HG03066 (cell line): Measurements from ENCODE around the gene WBP11.

Experiments used
- ATAC-seq: cut with Tn5 transposase; IDR thresholded peaks from one replicate; pipeline ENCODE4 v1.9.1; 2021; ENCODE audit warnings: low read depth; ENCODE audit not compliant: unreplicated experiment

Gene WBP11

DNA sequence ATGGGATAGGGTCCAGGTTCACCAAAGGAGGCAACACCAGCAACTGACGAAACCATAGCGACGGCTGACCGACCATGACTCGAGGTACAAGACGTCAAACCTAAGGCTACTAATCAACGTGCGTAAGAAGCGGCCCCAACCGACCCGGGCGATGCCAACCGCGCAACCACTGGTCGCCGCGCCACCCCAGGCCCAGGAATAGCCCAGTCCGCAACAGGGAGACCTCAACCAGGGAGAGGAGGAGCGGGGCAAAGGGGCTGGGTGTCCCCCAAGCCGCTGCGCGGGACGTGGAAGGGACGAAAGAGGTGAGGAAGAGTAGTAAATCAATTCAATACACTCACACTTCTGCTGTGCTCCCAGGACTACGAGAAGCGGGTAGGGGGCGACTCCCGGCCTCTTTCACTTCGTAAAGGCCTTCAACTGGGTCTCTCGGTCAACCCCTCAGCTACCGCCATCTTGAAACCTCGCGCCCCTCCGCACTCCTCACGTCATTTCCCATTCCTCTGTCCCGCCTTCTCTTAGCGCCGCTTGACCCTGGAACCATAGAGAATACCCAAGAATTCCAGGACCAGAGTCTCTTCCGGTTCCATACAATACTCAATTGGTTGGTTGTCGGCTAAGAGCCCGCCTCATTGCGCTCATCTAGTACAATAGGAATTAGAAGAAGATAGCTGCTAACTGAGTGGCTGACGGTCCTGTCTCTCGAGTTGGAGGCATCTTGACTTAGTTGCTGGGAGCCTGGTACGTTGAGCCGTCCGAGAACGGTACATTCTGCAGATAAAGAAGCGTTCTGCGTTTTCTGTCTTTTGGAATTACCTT lies at the start of gene WBP11, which contains the start of gene C12orf60:
Gene WBP11 (minus strand): TSS at position 468 of the 819 bp plus-strand sequence. CDS start 2,095 bp downstream, outside the sequence.
Gene C12orf60 (plus strand): TSS at position 660 of the 819 bp plus-strand sequence. CDS start 19,266 bp downstream, outside the sequence.
- peak; percentile 99 for ATAC-seq

- ATAC-seq: no peak
These were observed 49.6 kb upstream of the WBP11 start for GRCh38 chr12:14852880-14853279.

DNA sequence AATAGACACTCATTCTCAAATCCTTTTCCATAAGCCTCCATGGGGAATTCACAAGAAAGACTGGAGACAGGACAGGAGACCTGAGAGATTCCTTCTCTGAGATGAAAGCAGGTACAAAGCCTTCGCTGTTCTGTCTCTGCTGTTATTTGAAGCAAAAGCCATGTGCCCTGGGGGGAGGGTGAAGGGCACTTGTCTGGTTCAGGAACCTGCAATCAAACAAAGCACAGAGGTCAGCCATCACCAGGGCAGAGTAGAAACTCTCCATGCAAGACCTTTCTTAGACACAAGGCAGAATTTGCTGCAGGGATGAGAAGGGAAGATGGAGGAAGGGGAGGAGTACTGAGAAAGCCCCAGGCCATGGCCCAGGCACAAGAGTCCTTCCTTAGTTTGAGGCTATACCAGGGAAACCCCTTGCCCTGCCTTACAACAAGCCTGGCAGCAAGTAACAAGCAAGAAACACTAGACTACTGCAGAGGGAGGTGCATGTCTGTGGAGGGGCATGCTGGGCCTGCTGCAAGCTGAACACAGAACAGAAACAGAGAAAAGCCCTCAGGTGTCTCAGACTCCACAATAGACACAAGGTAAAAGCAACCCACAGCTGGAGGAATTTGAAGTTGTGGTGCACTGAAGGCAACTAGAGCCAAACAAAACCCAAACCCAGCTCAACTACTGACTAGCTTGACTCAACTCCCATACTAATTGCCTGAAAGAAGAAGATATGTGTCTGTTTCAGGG lies 47.8 kb upstream of the WBP11 start:
- peak; percentile 82 for ATAC-seq

DNA sequence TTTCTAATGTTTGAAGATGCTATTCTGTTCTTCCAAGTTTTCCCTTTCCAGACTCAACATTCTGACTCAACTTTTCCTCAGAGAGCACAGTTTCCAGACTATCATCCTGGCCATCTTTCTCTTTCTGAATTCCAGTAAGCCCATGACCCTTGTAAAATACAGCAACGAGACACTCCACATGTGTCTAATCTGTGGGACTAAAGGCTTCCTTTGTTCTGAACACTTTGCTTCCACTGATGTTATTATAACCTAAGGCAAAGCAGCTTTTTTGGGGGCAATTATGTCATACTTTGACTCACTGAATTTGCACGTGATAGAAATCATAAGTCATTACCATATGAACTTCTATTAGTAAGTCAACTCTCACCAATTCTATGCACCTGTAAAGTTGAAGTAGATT lies 46.4 kb upstream of the WBP11 start:
- no peak for ATAC-seq

- ATAC-seq: no peak
These were observed 43.8 kb upstream of the WBP11 start for GRCh38 chr12:14846876-14847580.

DNA sequence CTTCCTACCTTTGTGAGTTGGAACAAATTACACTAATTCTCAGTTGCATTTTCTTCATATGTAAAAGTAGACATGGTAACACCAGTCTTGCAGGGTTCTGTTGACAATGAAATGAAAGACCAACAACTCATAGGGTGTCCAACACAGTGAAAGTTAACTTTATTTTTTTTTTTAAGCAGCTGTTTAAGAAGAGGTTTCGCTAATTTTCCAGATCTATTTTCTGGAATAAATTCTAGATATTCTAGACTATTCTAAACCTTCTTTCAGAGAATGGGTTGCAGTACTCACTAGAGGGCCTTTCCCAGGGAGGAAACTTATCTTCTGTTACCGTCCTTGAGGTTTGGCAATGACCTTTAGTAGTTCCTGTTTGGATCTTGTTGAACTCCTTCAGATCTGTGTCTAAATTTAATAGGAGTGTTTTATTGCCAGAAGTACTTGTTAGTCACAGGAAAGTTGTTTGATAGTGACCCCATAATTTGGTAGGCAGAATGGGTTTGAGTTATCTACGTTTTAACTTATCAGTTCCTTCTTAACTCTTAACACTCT lies 42.8 kb upstream of the WBP11 start:
- no peak for ATAC-seq

DNA sequence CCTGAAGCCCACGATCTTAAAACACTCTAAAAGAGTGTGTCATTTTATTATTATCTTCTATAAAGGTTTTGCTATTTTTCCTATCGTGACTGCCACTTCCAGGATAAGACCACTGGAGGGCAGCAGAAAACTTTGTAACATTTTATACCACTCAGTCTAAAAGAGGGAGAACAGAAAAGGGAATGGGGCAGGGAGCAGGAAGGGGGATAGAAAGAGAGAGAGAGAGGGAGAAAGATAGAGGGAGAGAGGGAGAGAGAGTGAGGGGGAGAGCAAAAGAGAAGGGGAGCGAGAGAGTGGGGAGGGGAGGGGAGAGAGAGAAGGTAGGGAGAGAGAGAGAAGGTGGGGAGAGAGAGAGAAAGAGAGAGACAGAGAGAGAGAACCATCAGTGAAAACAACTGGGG lies 42.1 kb upstream of the WBP11 start:
- peak; percentile 72 for ATAC-seq

- ATAC-seq: no peak
These were observed 41.1 kb upstream of the WBP11 start for GRCh38 chr12:14844401-14844800.

- ATAC-seq: no peak
These were observed 40.2 kb upstream of the WBP11 start, which contains the start of gene ART4 for GRCh38 chr12:14843425-14843887. Gene ART4 (minus strand): TSS chr12:14843526. CDS start chr12:14843113, 413 bp downstream.

DNA sequence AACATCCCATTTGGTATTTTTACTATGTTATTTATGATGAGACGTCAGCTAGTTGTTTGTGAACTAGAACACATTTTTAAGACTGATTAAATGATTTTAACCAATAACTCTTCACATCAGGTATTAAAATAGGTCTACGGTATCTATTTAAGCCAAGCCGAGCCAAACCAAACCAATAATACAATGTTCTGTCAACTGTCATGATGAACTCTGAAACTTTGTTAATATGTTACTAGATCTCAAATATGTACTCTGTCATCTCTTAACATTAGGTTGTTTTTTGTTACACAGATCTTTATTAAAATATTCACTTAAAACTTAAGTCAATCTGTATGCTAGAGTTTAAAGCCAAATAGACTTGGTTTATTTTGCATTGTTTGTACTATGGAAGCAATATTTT lies 39.0 kb upstream of the WBP11 start:
- ATAC-seq: no peak

- ATAC-seq: no peak
These were observed 38.5 kb upstream of the WBP11 start for GRCh38 chr12:14841761-14842160.

- ATAC-seq: no peak
These were observed 37.3 kb upstream of the WBP11 start for GRCh38 chr12:14840616-14841015.

GRCh38 chr12:14839262-14839661 lies 36.0 kb upstream of the WBP11 start:
- no peak for ATAC-seq

DNA sequence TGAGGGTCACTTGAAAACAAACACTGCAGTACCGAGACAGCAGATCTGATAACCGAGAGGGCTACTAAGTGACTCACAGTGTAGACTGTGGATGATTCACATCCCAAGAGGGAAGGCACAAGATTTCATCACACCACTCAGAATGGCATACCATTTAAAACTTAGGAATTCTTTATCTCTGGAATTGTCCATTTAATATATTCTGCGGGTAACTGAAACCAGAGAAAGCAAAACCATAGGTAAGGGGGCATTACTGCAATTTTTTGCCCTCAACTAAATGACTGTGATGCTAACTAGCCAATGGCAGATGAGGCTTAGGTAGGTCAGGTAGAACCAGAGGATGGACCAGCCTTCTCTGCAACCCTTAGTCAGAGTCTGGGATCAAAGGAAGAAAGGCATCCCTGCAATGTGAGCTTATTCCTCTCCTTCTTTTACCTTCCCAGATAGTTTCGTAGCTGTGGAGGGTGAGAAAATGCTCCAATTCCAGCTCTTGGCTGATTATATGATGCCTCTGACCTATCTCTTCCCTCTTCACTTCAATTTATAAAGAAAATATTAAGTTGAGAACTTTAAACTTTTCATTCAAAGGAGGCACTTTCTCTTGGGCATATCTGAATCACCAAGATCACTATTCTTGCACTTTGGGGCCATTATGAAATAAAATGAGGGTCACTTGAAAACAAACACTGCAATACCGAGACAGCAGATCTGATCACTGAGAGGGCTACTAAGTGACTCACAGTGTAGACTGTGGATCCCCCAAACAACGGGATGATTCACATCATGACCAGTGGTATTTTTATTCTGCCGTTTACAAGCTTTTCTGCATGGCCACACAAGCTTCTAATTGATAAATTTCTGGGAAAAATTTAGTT lies 33.3 kb upstream of the WBP11 start:
- ATAC-seq: no peak

DNA sequence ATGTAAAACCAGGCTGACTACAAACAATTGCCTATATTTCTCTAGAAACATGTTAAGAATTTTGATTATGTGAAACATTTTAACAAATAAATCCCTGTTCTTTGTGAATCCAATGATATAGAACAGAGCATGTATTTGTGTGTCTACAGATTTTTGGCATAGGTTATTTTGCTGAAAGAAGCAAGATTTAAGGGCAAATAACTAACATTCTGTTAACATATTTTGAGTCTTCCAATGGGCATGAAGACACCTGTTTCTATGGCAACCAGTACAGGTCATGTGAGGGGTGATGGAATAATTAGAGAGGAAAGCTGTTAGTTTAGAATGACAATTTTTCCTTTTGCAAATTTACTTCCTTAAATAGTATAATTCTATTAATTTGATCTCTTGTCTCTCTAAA lies 31.2 kb upstream of the WBP11 start:
- ATAC-seq: no peak

GRCh38 chr12:14833952-14834351 lies 30.7 kb upstream of the WBP11 start:
- ATAC-seq: no peak

GRCh38 chr12:14833336-14833735 lies 30.1 kb upstream of the WBP11 start:
- no peak for ATAC-seq

- ATAC-seq: no peak
These were observed 25.6 kb upstream of the WBP11 start for GRCh38 chr12:14828892-14829291.

DNA sequence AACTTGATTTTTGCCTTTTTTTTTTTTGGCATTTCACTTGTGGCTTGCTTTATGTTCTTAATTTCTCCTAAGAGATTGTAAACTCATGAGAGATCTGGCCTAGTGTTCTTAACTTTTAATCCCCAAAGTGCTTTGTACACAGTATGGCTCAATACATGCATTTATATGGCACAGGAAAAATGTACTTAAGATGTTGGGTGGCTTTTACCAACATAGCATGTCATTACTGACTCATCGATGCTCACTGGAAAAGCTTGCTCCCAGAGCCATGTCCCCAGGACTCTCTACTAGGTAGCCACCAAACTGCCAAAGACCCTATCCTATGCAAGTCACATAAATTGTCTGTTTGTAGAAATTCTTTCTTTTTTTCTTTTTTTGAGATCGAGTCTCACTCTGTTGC lies 23.8 kb upstream of the WBP11 start:
- ATAC-seq: no peak

- ATAC-seq: no peak
These were observed 23.2 kb upstream of the WBP11 start for GRCh38 chr12:14826491-14826890.
